IPS DF 6.9 (cell line): ENCODE results near the gene AMPD2.

ENCODE experiments used
- DNase-seq: peaks from one replicate; pipeline ENCODE4 v3.0.0-alpha.2; 2013; ENCODE audit warnings: low read depth, low spot score
- H3K27ac ChIP-seq: one replicate; pipeline ENCODE4 v1.5.1; 2013; ENCODE audit warnings: low read length, control low read depth
- H3K27me3 ChIP-seq: 2 replicates; pipeline ENCODE4 v1.6.1; 2013; ENCODE audit warnings: mild to moderate bottlenecking, low read length; ENCODE audit not compliant: control insufficient read depth, insufficient read depth
- H3K36me3 ChIP-seq: 2 replicates; pipeline ENCODE4 v1.6.1; 2013; ENCODE audit warnings: low read length; ENCODE audit not compliant: control insufficient read depth, insufficient read depth
- H3K4me1 ChIP-seq: 2 replicates; pipeline ENCODE4 v1.6.1; 2013; ENCODE audit warnings: low read length; ENCODE audit not compliant: control insufficient read depth, insufficient read depth
- H3K4me3 ChIP-seq: 2 replicates; pipeline ENCODE4 v1.5.1; 2013; ENCODE audit warnings: mild to moderate bottlenecking, low read length
- H3K9me3 ChIP-seq: 2 replicates; pipeline ENCODE4 v1.6.1; 2013; ENCODE audit warnings: low read length, inconsistent platforms; ENCODE audit not compliant: control insufficient read depth, insufficient read depth
- WGBS: extraction: QIAGEN DNeasy Blood & Tissue Kit; methylation state at CpG from one replicate; pipeline ENCODE4 v1.1.7; 2013; ENCODE audit warnings: mixed read lengths, missing lambda C conversion rate; ENCODE audit not compliant: insufficient read length, insufficient coverage; 5-methylcytosine and 5-hydroxymethylcytosine counted together

AMPD2 gene

GRCh38 chr1:109619576-109620400, at the start of gene AMPD2, which contains the start of gene GNAT2:
AMPD2 (plus strand) TSS chr1:109619837; CDS start chr1:109621176, 1,339 bp downstream.
GNAT2 (minus strand) TSS chr1:109619616; CDS start chr1:109612870, 6,746 bp downstream.
- Histone ChIP-seq H3K27ac (no peak within 1 kb of the TSS), H3K27me3 (no peaks in the 10 kb centered on the region), H3K9me3 (no peaks in the 10 kb centered on the region), H3K4me3 (peak within 1 kb of the TSS; percentile 58), H3K4me1 (peaks cover 2% of the 10 kb centered on the region; the same call in 1 of the 2 replicates), H3K36me3 (no peaks in the 10 kb centered on the region)
- WGBS = no CpG with 5 or more reads among the region's 47 CpGs
- DNase-seq = no peak

DNA sequence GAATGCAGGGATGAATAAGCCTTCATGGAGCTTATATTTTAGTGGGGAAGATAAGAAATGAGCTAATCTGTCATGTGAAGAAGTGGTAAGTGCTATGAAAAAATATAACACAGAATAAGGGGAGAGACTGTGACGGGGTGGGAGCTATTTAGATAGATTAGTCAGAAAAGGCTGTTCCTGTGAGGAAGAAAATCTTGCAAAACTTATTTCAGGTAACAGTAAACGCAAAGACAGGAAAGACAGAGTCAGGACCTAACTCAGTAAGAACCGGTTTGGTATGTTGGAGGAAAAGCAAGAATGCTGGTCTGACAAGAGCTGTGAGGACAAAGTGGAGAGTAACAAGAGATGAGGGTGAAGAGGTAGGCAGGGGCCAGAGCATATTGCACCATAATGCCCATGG, 49.2 kb upstream of the AMPD2 start:
- no peak for DNase-seq
- WGBS = no CpG with 5 or more reads among the region's 3 CpGs
- no peaks in the 10 kb centered on the region; the same call in 1 of the 2 replicates for H3K4me1 ChIP-seq
- H3K9me3 ChIP-seq = no peaks in the 10 kb centered on the region
- no peak overlapping the region for H3K4me3 ChIP-seq
- H3K27ac ChIP-seq = no peak overlapping the region
- no peaks in the 10 kb centered on the region for H3K27me3 ChIP-seq
- no peaks in the 10 kb centered on the region for H3K36me3 ChIP-seq

GRCh38 chr1:109573785-109574184, 45.9 kb upstream of the AMPD2 start:
- H3K27me3 ChIP-seq = no peaks in the 10 kb centered on the region
- WGBS = no CpG with 5 or more reads among the region's 2 CpGs
- no peaks in the 10 kb centered on the region; the same call in 1 of the 2 replicates for H3K4me1 ChIP-seq
- no peak for DNase-seq
- H3K27ac ChIP-seq = no peak overlapping the region
- no peaks in the 10 kb centered on the region for H3K36me3 ChIP-seq
- no peak overlapping the region for H3K4me3 ChIP-seq
- H3K9me3 ChIP-seq = no peaks in the 10 kb centered on the region

DNA sequence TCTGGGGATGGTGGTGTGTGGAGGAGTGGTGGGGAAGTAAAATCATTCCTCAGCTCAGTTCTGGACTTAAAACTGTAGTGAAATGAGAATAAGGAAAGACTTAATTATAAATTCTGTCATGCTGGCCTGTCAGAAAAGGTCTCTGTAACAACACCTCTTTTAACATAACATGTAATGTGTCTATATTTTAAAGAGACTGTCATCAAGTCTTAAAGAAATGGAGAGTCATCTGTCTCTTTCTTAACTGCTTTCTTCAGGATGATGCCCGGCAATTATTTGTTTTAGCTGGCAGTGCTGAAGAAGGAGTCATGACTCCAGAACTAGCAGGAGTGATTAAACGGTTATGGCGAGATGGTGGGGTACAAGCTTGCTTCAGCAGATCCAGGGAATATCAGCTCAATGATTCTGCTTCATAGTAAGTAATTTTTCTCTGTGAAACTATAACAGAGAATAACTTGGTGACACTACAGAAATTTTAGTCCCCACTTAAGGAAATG, 40.6 kb upstream of the AMPD2 start:
- no peaks in the 10 kb centered on the region for H3K9me3 ChIP-seq
- H3K4me3 ChIP-seq = no peak overlapping the region
- H3K27me3 ChIP-seq = no peaks in the 10 kb centered on the region
- DNase-seq = no peak
- no peak overlapping the region for H3K27ac ChIP-seq
- WGBS = no CpG with 5 or more reads among the region's 3 CpGs
- H3K36me3 ChIP-seq = no peaks in the 10 kb centered on the region; the same call in 1 of the 2 replicates
- no peaks in the 10 kb centered on the region for H3K4me1 ChIP-seq

- no peaks in the 10 kb centered on the region for H3K27me3 ChIP-seq
- H3K4me1 ChIP-seq = no peaks in the 10 kb centered on the region
- no peaks in the 10 kb centered on the region; the same call in 1 of the 2 replicates for H3K36me3 ChIP-seq
- no peaks in the 10 kb centered on the region for H3K9me3 ChIP-seq
- no peak overlapping the region for H3K27ac ChIP-seq
- WGBS = no CpG with 5 or more reads among the region's 1 CpG
- DNase-seq = no peak
- H3K4me3 ChIP-seq = no peak overlapping the region
Measured at GRCh38 chr1:109579491-109579890, 40.1 kb upstream of the AMPD2 start.

DNA sequence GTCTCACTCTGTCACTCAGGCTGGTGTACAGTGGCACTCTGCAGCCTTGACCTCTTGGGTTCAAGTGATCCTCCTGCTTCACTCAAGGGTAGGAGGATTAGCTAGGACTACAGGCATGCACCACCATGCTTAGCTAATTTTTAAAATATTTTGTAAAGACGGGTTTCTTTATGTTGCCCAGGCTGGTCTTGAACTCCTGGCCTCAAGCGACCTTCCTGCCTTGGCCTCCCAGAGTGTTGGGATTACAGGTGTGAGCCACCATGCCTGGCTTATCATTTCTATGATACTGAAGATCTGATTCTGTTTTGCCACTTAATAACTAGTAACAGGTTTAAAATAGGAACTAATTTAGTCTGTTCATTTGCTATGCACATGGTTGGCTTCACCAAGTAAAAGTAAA, 37.6 kb upstream of the AMPD2 start:
- Histone ChIP-seq H3K9me3 (no peaks in the 10 kb centered on the region), H3K4me3 (no peak overlapping the region), H3K36me3 (no peaks in the 10 kb centered on the region; the same call in 1 of the 2 replicates), H3K4me1 (no peaks in the 10 kb centered on the region), H3K27me3 (no peaks in the 10 kb centered on the region), H3K27ac (no peak overlapping the region)
- DNase-seq = no peak
- WGBS = no CpG with 5 or more reads among the region's 2 CpGs

GRCh38 chr1:109584766-109585165, 34.9 kb upstream of the AMPD2 start:
- Histone ChIP-seq H3K4me3 (no peak overlapping the region), H3K27ac (no peak overlapping the region), H3K36me3 (no peaks in the 10 kb centered on the region; the same call in 1 of the 2 replicates), H3K4me1 (no peaks in the 10 kb centered on the region), H3K27me3 (no peaks in the 10 kb centered on the region), H3K9me3 (no peaks in the 10 kb centered on the region)
- DNase-seq = no peak
- WGBS = no CpG with 5 or more reads among the region's 1 CpG

GRCh38 chr1:109586055-109586454, 33.6 kb upstream of the AMPD2 start:
- H3K27me3 ChIP-seq = no peaks in the 10 kb centered on the region
- no peaks in the 10 kb centered on the region; the same call in 1 of the 2 replicates for H3K36me3 ChIP-seq
- no peak for DNase-seq
- H3K4me3 ChIP-seq = no peak overlapping the region
- WGBS = no CpG with 5 or more reads among the region's 3 CpGs
- no peaks in the 10 kb centered on the region for H3K9me3 ChIP-seq
- H3K27ac ChIP-seq = no peak overlapping the region
- no peaks in the 10 kb centered on the region for H3K4me1 ChIP-seq

DNA sequence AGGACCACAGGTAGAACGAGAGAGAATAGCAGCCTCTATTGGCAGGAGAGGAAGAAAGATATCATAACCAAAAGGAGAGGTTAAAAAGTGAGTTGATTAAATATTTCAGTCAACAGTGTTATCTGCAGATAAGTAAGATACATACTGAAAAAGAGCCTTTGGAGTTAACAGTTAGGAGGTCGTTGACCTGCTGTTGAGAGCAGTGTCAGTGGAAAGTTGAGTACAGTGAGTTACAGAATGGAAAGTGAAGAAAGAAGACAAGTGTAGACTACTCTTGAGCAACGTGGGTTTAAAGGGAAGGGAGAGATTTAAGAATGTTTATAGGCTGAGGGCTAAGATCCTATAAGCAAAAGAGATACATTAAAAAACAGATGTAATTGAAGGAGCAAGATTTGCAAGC, 30.5 kb upstream of the AMPD2 start:
- no peak overlapping the region for H3K4me3 ChIP-seq
- WGBS = no CpG with 5 or more reads among the region's 3 CpGs
- H3K27ac ChIP-seq = no peak overlapping the region
- no peaks in the 10 kb centered on the region for H3K27me3 ChIP-seq
- no peaks in the 10 kb centered on the region for H3K4me1 ChIP-seq
- no peaks in the 10 kb centered on the region for H3K9me3 ChIP-seq
- no peaks in the 10 kb centered on the region; the same call in 1 of the 2 replicates for H3K36me3 ChIP-seq
- no peak for DNase-seq

DNA sequence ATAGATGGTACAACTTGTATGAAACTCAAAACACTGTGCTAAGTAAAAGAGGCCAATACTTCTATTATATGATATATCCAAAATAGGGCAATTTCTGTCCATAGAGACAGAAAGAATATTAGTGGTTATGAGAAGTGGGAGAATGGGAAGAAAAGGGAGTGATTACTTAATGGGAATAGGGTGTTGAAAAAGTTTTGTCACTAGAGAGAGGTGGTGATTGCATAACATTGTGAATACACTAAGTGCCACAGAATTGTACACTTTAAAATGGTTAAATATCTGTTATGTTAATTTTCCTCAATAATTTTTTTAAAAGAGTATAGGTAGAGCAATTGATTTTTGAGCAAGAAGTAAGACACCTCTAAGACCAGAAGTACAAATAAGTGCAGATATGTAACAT, 30.0 kb upstream of the AMPD2 start:
- Histone ChIP-seq H3K27ac (no peak overlapping the region), H3K4me1 (no peaks in the 10 kb centered on the region), H3K4me3 (no peak overlapping the region), H3K36me3 (no peaks in the 10 kb centered on the region; the same call in 1 of the 2 replicates), H3K9me3 (no peaks in the 10 kb centered on the region), H3K27me3 (no peaks in the 10 kb centered on the region)
- no peak for DNase-seq

GRCh38 chr1:109592916-109593315, 26.7 kb upstream of the AMPD2 start:
- Histone ChIP-seq H3K4me3 (no peak overlapping the region), H3K4me1 (no peaks in the 10 kb centered on the region), H3K9me3 (no peaks in the 10 kb centered on the region), H3K36me3 (no peaks in the 10 kb centered on the region), H3K27ac (no peak overlapping the region), H3K27me3 (no peaks in the 10 kb centered on the region)
- no peak for DNase-seq
